ENCODE results near the gene AGO4. TPM values are rescaled to one million over a fixed set of nuclear protein-coding genes. Genes with fewer than 3 reads are reported as not detected.

Gene AGO4
- total and polyA plus RNA-seq, 4 donors, result 1.7 to 14.9 (median 7.3) TPM

DNA sequence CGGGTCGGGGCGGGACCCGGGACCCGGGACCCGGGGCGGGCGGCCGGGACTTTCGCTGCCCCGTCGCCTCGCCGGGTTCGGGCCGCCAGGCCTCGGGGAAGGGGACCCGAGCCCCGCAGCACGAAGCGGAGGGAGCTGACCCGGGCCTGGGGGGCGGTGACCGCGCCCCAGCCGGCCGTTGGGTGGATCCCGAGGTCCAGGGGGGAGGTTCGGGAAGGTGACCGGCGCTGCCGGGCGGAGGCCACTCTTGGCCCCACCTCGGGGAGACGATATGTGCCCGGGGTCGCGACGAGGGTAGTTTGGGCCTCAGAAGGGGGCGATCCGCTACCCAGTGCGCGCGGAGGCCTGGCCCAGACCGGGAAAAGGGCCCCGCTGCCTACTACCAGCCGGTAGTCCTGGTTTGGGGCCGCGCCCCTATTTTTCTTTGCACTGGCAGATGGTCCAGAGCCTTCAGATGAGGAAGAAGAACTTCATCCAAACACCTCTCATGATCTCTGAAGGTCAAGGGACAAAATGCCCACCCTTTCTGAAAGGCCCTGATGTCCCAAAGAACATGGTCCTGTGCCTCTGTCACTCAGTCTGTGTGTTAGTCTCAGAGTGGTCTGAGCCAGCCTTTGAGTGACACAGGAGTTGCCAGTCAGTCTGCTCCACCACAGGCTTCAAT lies 766 bp downstream of the AGO4 start:
- WGBS, result under 1% methylated on average over 49 of the region's 49 CpGs
- peak; percentile 41 for DNase-seq (ENCODE audit: low spot score)

GRCh38 chr1:35809114-35810095 lies 1.6 kb downstream of the AGO4 start:
- TF ChIP-seq FOXA1 (IDR thresholded peaks at IDR 0.05) (peak; percentile 29), HNF4G (IDR thresholded peaks at IDR 0.05) (no peak), NR2F2 (IDR thresholded peaks at IDR 0.05) (no peak), FOXA2 (IDR thresholded peaks at IDR 0.05) (peak; percentile 18), ZBTB33 (IDR thresholded peaks at IDR 0.05) (no peak), EGR1 (IDR thresholded peaks at IDR 0.05; ENCODE audit: low read depth in 2 of 2) (no peak), YY1 (IDR thresholded peaks at IDR 0.05) (peak; percentile 28), HNF4A (conservative IDR thresholded peaks at IDR 0.05) (no peak)
- WGBS, result 26% methylated on average over 7 of the region's 7 CpGs
- DNase-seq (ENCODE audit: low spot score), result no peak
- peaks cover 6 to 19% (median 16%) of the 10 kb centered on the region in 4 donors for H3K4me1 ChIP-seq (ENCODE audit: control insufficient read depth in 4 of 4, insufficient read depth in 4 of 4, low read length in 3 of 4)
- peak overlapping the region; percentile 72 to 99 (median 77) for H3K4me3 ChIP-seq (ENCODE audit: low read depth in 1 of 3, low read length in 3 of 3)
- H3K36me3 ChIP-seq (ENCODE audit: control insufficient read depth in 4 of 4, insufficient read depth in 3 of 4, low read depth in 1 of 4, low read length in 3 of 4), result no peaks in the 10 kb centered on the region
- H3K9me3 ChIP-seq (ENCODE audit: control insufficient read depth in 4 of 4, low read length in 3 of 4), result no peaks in the 10 kb centered on the region
- H3K9ac ChIP-seq (ENCODE audit: low read depth in 1 of 2, low read length in 2 of 2), result peak overlapping the region; percentile 56 to 91
- peak overlapping the region; percentile 64 to 88 for H3K27ac ChIP-seq (ENCODE audit: low read depth in 1 of 2, low read length in 2 of 2)
- no peaks in the 10 kb centered on the region for H3K27me3 ChIP-seq (ENCODE audit: control insufficient read depth in 4 of 4, insufficient read depth in 4 of 4, low read length in 3 of 4)

More for the DNA sequence above, 766 bp downstream of the AGO4 start:
- H3K4me3 ChIP-seq (ENCODE audit: low read depth in 1 of 3, low read length in 3 of 3), result peak overlapping the region; percentile 72 to 99 (median 77)
- peak overlapping the region; percentile 64 to 88 for H3K27ac ChIP-seq (ENCODE audit: low read depth in 1 of 2, low read length in 2 of 2)
- H3K9ac ChIP-seq (ENCODE audit: low read depth in 1 of 2, low read length in 2 of 2), result peak overlapping the region; percentile 56 to 91
- peaks cover 6 to 19% (median 16%) of the 10 kb centered on the region in 4 donors for H3K4me1 ChIP-seq (ENCODE audit: control insufficient read depth in 4 of 4, insufficient read depth in 4 of 4, low read length in 3 of 4)
- no peaks in the 10 kb centered on the region for H3K27me3 ChIP-seq (ENCODE audit: control insufficient read depth in 4 of 4, insufficient read depth in 4 of 4, low read length in 3 of 4)
- H3K9me3 ChIP-seq (ENCODE audit: control insufficient read depth in 4 of 4, low read length in 3 of 4), result no peaks in the 10 kb centered on the region
- TF ChIP-seq HNF4G (IDR thresholded peaks at IDR 0.05) (no peak), YY1 (IDR thresholded peaks at IDR 0.05) (peak; percentile 7)
- H3K36me3 ChIP-seq (ENCODE audit: control insufficient read depth in 4 of 4, insufficient read depth in 3 of 4, low read depth in 1 of 4, low read length in 3 of 4), result no peaks in the 10 kb centered on the region

DNA sequence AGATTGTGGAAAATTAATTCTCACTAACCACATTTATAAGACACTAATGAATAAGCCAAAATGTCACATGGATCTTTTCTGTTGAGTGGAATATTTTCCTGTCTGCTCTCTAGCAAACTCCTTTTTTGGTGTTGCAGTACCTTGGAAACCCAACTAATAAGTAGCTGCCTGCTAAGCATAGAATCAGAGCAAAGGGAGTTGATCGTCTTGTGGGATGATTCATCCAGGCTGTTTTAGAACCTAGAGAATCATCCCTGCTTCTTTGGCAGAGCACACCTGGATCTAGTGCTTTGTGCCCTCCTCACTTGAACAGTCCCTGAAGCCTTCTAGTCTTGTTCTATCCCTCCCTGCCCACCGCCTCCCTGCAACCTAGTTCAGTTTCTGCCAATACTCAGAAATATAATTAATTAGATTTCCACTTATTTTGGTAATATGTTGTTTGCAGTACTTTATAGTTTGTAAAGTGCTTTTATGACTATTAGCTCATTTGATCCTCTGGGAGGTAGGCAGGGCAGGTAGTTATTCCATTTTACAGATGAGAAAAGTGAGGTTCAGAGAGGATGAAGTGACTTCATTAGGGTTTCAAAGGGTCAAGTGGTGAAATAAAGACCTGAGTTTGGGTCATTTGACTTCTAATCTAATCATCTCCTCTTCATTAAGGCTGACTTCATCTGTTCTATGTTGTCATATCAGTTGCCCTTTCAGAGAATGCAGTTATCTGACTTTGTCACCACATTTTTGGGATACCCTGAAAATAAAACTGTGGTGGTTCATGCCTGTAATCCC lies 2.5 kb downstream of the AGO4 start:
- Histone ChIP-seq H3K4me3 (ENCODE audit: low read depth in 1 of 3, low read length in 3 of 3) (no peak overlapping the region), H3K27ac (ENCODE audit: low read depth in 1 of 2, low read length in 2 of 2) (peak overlapping the region in 1 of 2 donors; percentile 19), H3K36me3 (ENCODE audit: control insufficient read depth in 4 of 4, insufficient read depth in 3 of 4, low read depth in 1 of 4, low read length in 3 of 4) (no peaks in the 10 kb centered on the region), H3K9ac (ENCODE audit: low read depth in 1 of 2, low read length in 2 of 2) (peak overlapping the region in 1 of 2 donors; percentile 36), H3K4me1 (ENCODE audit: control insufficient read depth in 4 of 4, insufficient read depth in 4 of 4, low read length in 3 of 4) (peaks cover 6 to 19% (median 16%) of the 10 kb centered on the region in 4 donors), H3K9me3 (ENCODE audit: control insufficient read depth in 4 of 4, low read length in 3 of 4) (no peaks in the 10 kb centered on the region), H3K27me3 (ENCODE audit: control insufficient read depth in 4 of 4, insufficient read depth in 4 of 4, low read length in 3 of 4) (no peaks in the 10 kb centered on the region)
- WGBS, result 76% methylated on average over 2 of the region's 2 CpGs
- no peak for DNase-seq (ENCODE audit: low spot score)
- no peak for TF ChIP-seq FOXA1 (IDR thresholded peaks at IDR 0.05)
- no peak for TF ChIP-seq JUND (IDR thresholded peaks at IDR 0.05)
- no peak for TF ChIP-seq YY1 (IDR thresholded peaks at IDR 0.05)
- TF ChIP-seq CTCF (IDR thresholded peaks at IDR 0.05; ENCODE audit: low read depth, low read length, missing input control), result no peak
- TF ChIP-seq RAD21 (IDR thresholded peaks at IDR 0.05), result no peak
- no peak for TF ChIP-seq ZBTB33 (IDR thresholded peaks at IDR 0.05)
- no peak for TF ChIP-seq NR2F2 (IDR thresholded peaks at IDR 0.05)
- no peak for TF ChIP-seq RXRA (IDR thresholded peaks at IDR 0.05)
- no peak for TF ChIP-seq GABPA (IDR thresholded peaks at IDR 0.05 in 1 of 2, conservative IDR thresholded peaks at IDR 0.05 in 1 of 2)
